Measurements from ENCODE around the gene MB21D2. TPM values are rescaled to one million over a fixed set of nuclear protein-coding genes. Genes with fewer than 3 reads are reported as not detected.

The MB21D2 gene, protein sequence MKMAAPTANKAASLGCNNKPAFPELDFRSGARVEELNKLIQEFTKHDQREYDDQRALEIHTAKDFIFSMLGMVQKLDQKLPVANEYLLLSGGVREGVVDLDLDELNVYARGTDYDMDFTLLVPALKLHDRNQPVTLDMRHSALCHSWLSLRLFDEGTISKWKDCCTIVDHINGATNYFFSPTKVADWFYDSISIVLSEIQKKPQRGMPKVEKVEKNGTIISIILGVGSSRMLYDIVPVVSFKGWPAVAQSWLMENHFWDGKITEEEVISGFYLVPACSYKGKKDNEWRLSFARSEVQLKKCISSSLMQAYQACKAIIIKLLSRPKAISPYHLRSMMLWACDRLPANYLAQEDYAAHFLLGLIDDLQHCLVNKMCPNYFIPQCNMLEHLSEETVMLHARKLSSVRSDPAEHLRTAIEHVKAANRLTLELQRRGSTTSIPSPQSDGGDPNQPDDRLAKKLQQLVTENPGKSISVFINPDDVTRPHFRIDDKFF
- total RNA-seq = 19.1 and 25.5 TPM in 2 replicates

DNA sequence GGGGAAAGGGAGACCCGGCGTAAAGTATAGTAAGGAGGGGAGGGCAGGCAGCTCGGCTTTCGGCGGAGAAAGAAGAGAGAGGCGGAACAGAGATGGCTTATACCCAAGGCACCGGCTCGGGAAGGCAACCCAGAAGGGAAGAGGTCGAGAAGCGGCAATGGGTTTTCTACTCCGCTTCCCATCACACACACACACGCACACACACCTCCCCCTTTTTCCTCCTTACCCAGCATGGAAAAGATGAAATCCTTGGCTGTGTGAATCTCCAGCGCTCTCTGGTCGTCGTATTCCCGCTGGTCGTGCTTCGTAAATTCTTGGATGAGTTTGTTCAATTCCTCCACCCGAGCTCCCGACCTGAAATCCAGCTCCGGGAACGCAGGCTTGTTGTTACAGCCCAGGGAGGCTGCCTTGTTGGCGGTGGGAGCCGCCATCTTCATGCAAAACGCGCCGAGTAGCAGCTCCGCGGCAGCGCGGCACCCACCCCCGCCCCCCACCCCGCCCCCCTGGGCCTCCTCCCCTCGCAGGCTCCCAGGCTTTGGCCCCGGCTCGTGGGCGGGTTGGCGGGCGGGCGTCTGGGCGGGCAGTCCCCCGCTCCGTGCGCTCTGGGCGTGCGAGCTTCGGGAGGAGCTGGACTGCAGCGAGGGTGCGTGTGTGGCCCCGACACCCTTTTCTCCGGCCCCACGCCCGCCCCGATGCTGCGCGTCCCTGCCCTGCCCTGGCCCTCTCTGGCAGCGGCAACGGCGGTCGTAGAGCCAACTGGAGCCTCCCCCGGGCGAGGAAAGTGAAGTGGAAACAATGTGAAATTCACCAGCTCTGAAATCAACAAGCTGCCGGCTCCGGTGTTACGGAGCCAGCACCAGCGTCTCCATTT, at the start of gene MB21D2:
MB21D2 (minus strand) TSS at position 453 of the 871 bp plus-strand sequence; CDS start at position 437, 16 bp downstream.

Other genes with a start within 250 kb of the MB21D2 start
- not detected in 2 replicates for gene FGF12, start 190.3 kb downstream of the MB21D2 start, total RNA-seq